Mesenchymal stem cell (in vitro differentiated cells and primary cell): ENCODE data around the gene CLINT1. TPM values are rescaled to one million over a fixed set of nuclear protein-coding genes. Genes with fewer than 3 reads are reported as not detected.

Source experiments
- DNase-seq: peaks from one replicate; pipeline ENCODE4 v3.0.0-alpha.2; 2013
- H2AFZ ChIP-seq: one replicate; pipeline ENCODE4 v1.6.1; 2013; ENCODE audit warnings: low read depth, mild to moderate bottlenecking, control low read depth, inconsistent platforms, low read length, moderate library complexity
- H2AK5ac ChIP-seq: 2 replicates; pipeline ENCODE4 v1.6.1; 2013; ENCODE audit warnings: low read length, moderate library complexity, mild to moderate bottlenecking, inconsistent platforms; ENCODE audit not compliant: severe bottlenecking
- H2BK120ac ChIP-seq: one replicate; pipeline ENCODE4 v1.6.1; 2013; ENCODE audit warnings: low read depth, mild to moderate bottlenecking, inconsistent platforms, low read length, moderate library complexity
- H2BK12ac ChIP-seq, 2 experiments: one replicate each; pipeline ENCODE4 v1.6.1; 2013; ENCODE audit warnings: inconsistent platforms in 2 of 2, low read length in 2 of 2, mild to moderate bottlenecking in 2 of 2, moderate library complexity in 2 of 2, control low read depth in 1 of 2
- H2BK15ac ChIP-seq: one replicate; pipeline ENCODE4 v1.6.1; 2013; ENCODE audit warnings: mild to moderate bottlenecking, low read depth, inconsistent platforms; ENCODE audit not compliant: poor library complexity, severe bottlenecking
- H2BK5ac ChIP-seq: 2 replicates; pipeline ENCODE4 v1.6.1; 2013; ENCODE audit warnings: low read depth, mild to moderate bottlenecking, low read length, control low read depth, inconsistent platforms; ENCODE audit not compliant: poor library complexity, severe bottlenecking
- H3K14ac ChIP-seq, 2 experiments: one replicate each; pipeline ENCODE4 v1.6.1; 2013; ENCODE audit warnings: inconsistent platforms in 2 of 2, low read length in 2 of 2, control low read depth in 1 of 2, mild to moderate bottlenecking in 1 of 2, moderate library complexity in 1 of 2
- H3K18ac ChIP-seq, 2 experiments: one replicate each; pipeline ENCODE4 v1.6.1; 2013; ENCODE audit warnings: inconsistent platforms in 2 of 2, low read length in 2 of 2, control low read depth in 1 of 2, low read depth in 1 of 2, mild to moderate bottlenecking in 1 of 2
- H3K23ac ChIP-seq, 2 experiments: one replicate each; pipeline ENCODE4 v1.6.1; 2013; ENCODE audit warnings: inconsistent platforms in 2 of 2, low read length in 2 of 2, mild to moderate bottlenecking in 2 of 2, moderate library complexity in 2 of 2, control low read depth in 1 of 2
- H3K27ac ChIP-seq: 2 replicates; pipeline ENCODE4 v1.5.1; 2013; ENCODE audit warnings: mild to moderate bottlenecking, moderate library complexity, low read length, control low read depth, inconsistent platforms; ENCODE audit not compliant: poor library complexity, severe bottlenecking
- H3K27me3 ChIP-seq, 2 experiments: 2 replicates each; pipeline versions ENCODE4 v1.6.1 to v1.7.0; 2013; ENCODE audit warnings: low read length in 2 of 2, mild to moderate bottlenecking in 2 of 2, moderate library complexity in 2 of 2, control low read depth in 1 of 2, inconsistent platforms in 1 of 2; ENCODE audit not compliant: control insufficient read depth in 1 of 2, insufficient read depth in 1 of 2
- H3K36me3 ChIP-seq, 2 experiments: 2 replicates each; pipeline versions ENCODE4 v1.6.1 to v1.7.0; 2013; ENCODE audit warnings: low read length in 2 of 2, control low read depth in 1 of 2, inconsistent platforms in 1 of 2, low read depth in 1 of 2, mild to moderate bottlenecking in 1 of 2; ENCODE audit not compliant: insufficient read depth in 2 of 2, control insufficient read depth in 1 of 2
- H3K4ac ChIP-seq, 2 experiments: one replicate each; pipeline ENCODE4 v1.6.1; 2013; ENCODE audit warnings: inconsistent platforms in 2 of 2, low read length in 2 of 2, mild to moderate bottlenecking in 2 of 2, moderate library complexity in 2 of 2, control low read depth in 1 of 2, low read depth in 1 of 2
- H3K4me1 ChIP-seq: 2 replicates; pipeline ENCODE4 v1.6.1; 2013; ENCODE audit warnings: low read depth, low read length, control low read depth; ENCODE audit not compliant: control insufficient read depth, insufficient read depth
- H3K4me2 ChIP-seq: 2 replicates; pipeline ENCODE4 v1.6.1; 2013; ENCODE audit warnings: low read length, mild to moderate bottlenecking, inconsistent platforms; ENCODE audit not compliant: poor library complexity, severe bottlenecking
- H3K4me3 ChIP-seq, 2 experiments: 2 replicates each; pipeline versions ENCODE4 v1.5.1 to v1.7.0; 2013; ENCODE audit warnings: low read length in 2 of 2, mild to moderate bottlenecking in 2 of 2, control low read depth in 1 of 2, low read depth in 1 of 2; ENCODE audit not compliant: insufficient read depth in 1 of 2
- H3K79me1 ChIP-seq: replicated peaks from 2 replicates; pipeline ENCODE4 v1.6.1; 2013; ENCODE audit warnings: mild to moderate bottlenecking, control low read depth, low read length, inconsistent platforms; ENCODE audit not compliant: poor library complexity, severe bottlenecking
- H3K9ac ChIP-seq: 2 replicates; pipeline ENCODE4 v1.7.0; 2013; ENCODE audit warnings: mild to moderate bottlenecking, low read length, moderate library complexity
- H3K9me3 ChIP-seq: 2 replicates; pipeline ENCODE4 v1.7.0; 2013; ENCODE audit warnings: mild to moderate bottlenecking, low read length; ENCODE audit not compliant: control insufficient read depth
- H4K8ac ChIP-seq: one replicate; pipeline ENCODE4 v1.6.1; 2013; ENCODE audit warnings: inconsistent platforms, mild to moderate bottlenecking, low read length, moderate library complexity
- H4K91ac ChIP-seq: one replicate; pipeline ENCODE4 v1.6.1; 2013; ENCODE audit warnings: mild to moderate bottlenecking, low read length, inconsistent platforms
- WGBS: methylation state at CpG from one replicate; pipeline ENCODE4 v1.1.7; 2013; ENCODE audit warnings: mixed read lengths; 5-methylcytosine and 5-hydroxymethylcytosine counted together
- small RNA-seq: library from polyadenylated mRNA; stranded (forward); fragments of <200 nt; extraction: miRNeasy Mini kit (QIAGEN cat#:217004); gene quantifications from one replicate; pipeline ENCODE3, GENCODE V24; 2013; ENCODE audit warnings: low read depth

CLINT1 gene

GRCh38 chr5:157740229-157740610 lies 118.7 kb downstream of the CLINT1 start:
- no peak overlapping the region for H2AK5ac ChIP-seq
- no peak overlapping the region for H3K14ac ChIP-seq
- no peak overlapping the region for H4K91ac ChIP-seq
- no peak overlapping the region for H3K9ac ChIP-seq
- H2BK12ac ChIP-seq: no peak overlapping the region
- H3K27me3 ChIP-seq: no peaks in the 10 kb centered on the region
- H3K23ac ChIP-seq: no peak overlapping the region
- 77% methylated on average over 3 of the region's 3 CpGs for WGBS
- peaks cover 8% of the 10 kb centered on the region for H3K79me1 ChIP-seq
- no peak overlapping the region for H2AFZ ChIP-seq
- H4K8ac ChIP-seq: no peak overlapping the region
- H3K27ac ChIP-seq: no peak overlapping the region
- no peak overlapping the region for H2BK120ac ChIP-seq
- H3K4me2 ChIP-seq: no peak overlapping the region
- H3K4me3 ChIP-seq: no peak overlapping the region
- H2BK5ac ChIP-seq: no peak overlapping the region
- no peaks in the 10 kb centered on the region for H3K9me3 ChIP-seq
- H3K4me1 ChIP-seq: peaks cover 5% of the 10 kb centered on the region
- H3K4ac ChIP-seq: no peak overlapping the region
- no peak overlapping the region for H2BK15ac ChIP-seq
- H3K18ac ChIP-seq: no peak overlapping the region
- H3K36me3 ChIP-seq: peaks cover 15 to 48% of the 10 kb centered on the region in 2 experiments
- DNase-seq: peak; percentile 16

- no peak overlapping the region for H3K23ac ChIP-seq
- H3K14ac ChIP-seq: no peak overlapping the region
- H4K8ac ChIP-seq: no peak overlapping the region
- peaks cover 5% of the 10 kb centered on the region for H3K4me1 ChIP-seq
- H3K79me1 ChIP-seq: peaks cover 8% of the 10 kb centered on the region
- DNase-seq: no peak
- H3K18ac ChIP-seq: no peak overlapping the region
- H3K27me3 ChIP-seq: no peaks in the 10 kb centered on the region
- H3K9me3 ChIP-seq: no peaks in the 10 kb centered on the region
- H4K91ac ChIP-seq: no peak overlapping the region
- no peak overlapping the region for H2BK15ac ChIP-seq
- no peak overlapping the region for H2BK12ac ChIP-seq
- no peak overlapping the region for H3K4me2 ChIP-seq
- H3K36me3 ChIP-seq: peaks cover 15 to 51% of the 10 kb centered on the region in 2 experiments
- H3K27ac ChIP-seq: no peak overlapping the region
- H2BK120ac ChIP-seq: no peak overlapping the region
- H2AK5ac ChIP-seq: no peak overlapping the region
- H3K4ac ChIP-seq: no peak overlapping the region
- no peak overlapping the region for H3K4me3 ChIP-seq
- H2BK5ac ChIP-seq: no peak overlapping the region
- H3K9ac ChIP-seq: no peak overlapping the region
- 95% methylated on average over 7 of the region's 12 CpGs for WGBS
- H2AFZ ChIP-seq: no peak overlapping the region
Observed at GRCh38 chr5:157739388-157740228, 119.3 kb downstream of the CLINT1 start.

GRCh38 chr5:157735991-157736390 lies 123.0 kb downstream of the CLINT1 start:
- no peak overlapping the region for H2BK15ac ChIP-seq
- no peak overlapping the region for H3K4me3 ChIP-seq

More at GRCh38 chr5:157735991-157736390, 123.0 kb downstream of the CLINT1 start:
- peaks cover 18 to 71% of the 10 kb centered on the region in 2 experiments for H3K36me3 ChIP-seq
- no peak overlapping the region for H4K8ac ChIP-seq
- no peak overlapping the region for H2BK5ac ChIP-seq
- H3K14ac ChIP-seq: no peak overlapping the region
- no peak overlapping the region for H4K91ac ChIP-seq
- H3K4me2 ChIP-seq: no peak overlapping the region
- no peaks in the 10 kb centered on the region for H3K27me3 ChIP-seq
- H2BK12ac ChIP-seq: no peak overlapping the region
- no peak overlapping the region for H3K23ac ChIP-seq
- DNase-seq: no peak
- H3K9ac ChIP-seq: no peak overlapping the region
- WGBS: 91% methylated on average over 6 of the region's 6 CpGs
- H3K9me3 ChIP-seq: no peaks in the 10 kb centered on the region
- H2BK120ac ChIP-seq: no peak overlapping the region
- H2AK5ac ChIP-seq: no peak overlapping the region
- H3K18ac ChIP-seq: no peak overlapping the region
- no peak overlapping the region for H2AFZ ChIP-seq
- H3K4me1 ChIP-seq: peaks cover 3% of the 10 kb centered on the region
- no peak overlapping the region for H3K27ac ChIP-seq
- no peak overlapping the region for H3K4ac ChIP-seq
- peaks cover 12% of the 10 kb centered on the region for H3K79me1 ChIP-seq

Small RNAs within 50 kb of the gene (small RNA-seq; reads per million reads assigned to genes)
- gene AC026407.1 (not detected), gene RNU6-260P (not detected)
